ENCODE data around the gene TTPAL.

Gene TTPAL

DNA sequence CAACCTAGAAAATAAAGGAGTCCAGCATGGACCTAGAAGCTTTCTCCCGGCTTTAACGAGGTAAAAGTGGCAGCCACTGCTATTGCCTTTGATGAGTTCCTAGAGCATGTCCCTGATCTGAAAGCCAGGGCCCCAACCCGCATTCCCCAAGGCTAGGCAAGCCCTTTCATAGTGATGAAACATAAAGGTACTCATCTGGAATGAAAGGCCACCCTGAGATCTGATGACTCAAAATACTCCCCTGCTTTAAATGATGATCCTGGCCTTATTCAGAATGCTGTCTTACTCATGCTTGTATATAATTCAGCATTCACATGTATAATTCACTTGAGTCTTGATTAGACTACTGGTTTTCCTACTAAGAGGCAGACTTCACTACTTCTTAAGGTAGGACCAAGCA lies 21.3 kb downstream of the TTPAL start:
- Mint-ChIP-seq H3K4me1 (no peaks in the 10 kb centered on the region), H3K4me3 (no peak overlapping the region), H3K27ac (no peak overlapping the region), H3K36me3 (ENCODE audit: low read depth) (peaks cover 71% of the 10 kb centered on the region), H3K9me3 (no peaks in the 10 kb centered on the region), H3K27me3 (ENCODE audit: low read depth) (no peaks in the 10 kb centered on the region)
- TF ChIP-seq, protein P1, sequence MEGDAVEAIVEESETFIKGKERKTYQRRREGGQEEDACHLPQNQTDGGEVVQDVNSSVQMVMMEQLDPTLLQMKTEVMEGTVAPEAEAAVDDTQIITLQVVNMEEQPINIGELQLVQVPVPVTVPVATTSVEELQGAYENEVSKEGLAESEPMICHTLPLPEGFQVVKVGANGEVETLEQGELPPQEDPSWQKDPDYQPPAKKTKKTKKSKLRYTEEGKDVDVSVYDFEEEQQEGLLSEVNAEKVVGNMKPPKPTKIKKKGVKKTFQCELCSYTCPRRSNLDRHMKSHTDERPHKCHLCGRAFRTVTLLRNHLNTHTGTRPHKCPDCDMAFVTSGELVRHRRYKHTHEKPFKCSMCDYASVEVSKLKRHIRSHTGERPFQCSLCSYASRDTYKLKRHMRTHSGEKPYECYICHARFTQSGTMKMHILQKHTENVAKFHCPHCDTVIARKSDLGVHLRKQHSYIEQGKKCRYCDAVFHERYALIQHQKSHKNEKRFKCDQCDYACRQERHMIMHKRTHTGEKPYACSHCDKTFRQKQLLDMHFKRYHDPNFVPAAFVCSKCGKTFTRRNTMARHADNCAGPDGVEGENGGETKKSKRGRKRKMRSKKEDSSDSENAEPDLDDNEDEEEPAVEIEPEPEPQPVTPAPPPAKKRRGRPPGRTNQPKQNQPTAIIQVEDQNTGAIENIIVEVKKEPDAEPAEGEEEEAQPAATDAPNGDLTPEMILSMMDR (IDR thresholded peaks at IDR 0.05; ENCODE audit: unreplicated experiment in 3 of 3): no peak

DNA sequence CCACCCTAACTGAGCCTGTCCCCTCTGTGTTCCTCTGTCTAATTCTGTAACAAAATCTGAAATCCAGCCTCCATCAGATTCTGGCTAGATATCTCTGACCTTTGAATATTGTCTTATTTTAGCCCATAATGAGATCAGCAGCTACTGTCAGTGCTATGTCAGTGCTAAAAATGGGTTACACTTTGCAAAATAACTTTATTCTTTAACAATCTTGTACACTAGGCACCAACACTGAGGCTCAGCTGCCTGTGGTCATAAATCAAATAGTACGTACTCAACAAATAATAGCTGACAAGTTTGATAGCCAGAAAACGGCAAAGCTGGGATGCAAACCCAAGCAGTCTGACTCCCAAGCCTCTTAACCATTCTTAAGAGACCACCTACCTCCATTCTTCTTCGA lies 22.1 kb downstream of the TTPAL start:
- Mint-ChIP-seq H3K27me3 (ENCODE audit: low read depth) (no peaks in the 10 kb centered on the region), H3K36me3 (ENCODE audit: low read depth) (peaks cover 67% of the 10 kb centered on the region), H3K9me3 (no peaks in the 10 kb centered on the region), H3K27ac (no peak overlapping the region), H3K4me1 (no peaks in the 10 kb centered on the region), H3K4me3 (no peak overlapping the region)
- TF ChIP-seq, protein P1 (IDR thresholded peaks at IDR 0.05; ENCODE audit: unreplicated experiment in 3 of 3): no peak

DNA sequence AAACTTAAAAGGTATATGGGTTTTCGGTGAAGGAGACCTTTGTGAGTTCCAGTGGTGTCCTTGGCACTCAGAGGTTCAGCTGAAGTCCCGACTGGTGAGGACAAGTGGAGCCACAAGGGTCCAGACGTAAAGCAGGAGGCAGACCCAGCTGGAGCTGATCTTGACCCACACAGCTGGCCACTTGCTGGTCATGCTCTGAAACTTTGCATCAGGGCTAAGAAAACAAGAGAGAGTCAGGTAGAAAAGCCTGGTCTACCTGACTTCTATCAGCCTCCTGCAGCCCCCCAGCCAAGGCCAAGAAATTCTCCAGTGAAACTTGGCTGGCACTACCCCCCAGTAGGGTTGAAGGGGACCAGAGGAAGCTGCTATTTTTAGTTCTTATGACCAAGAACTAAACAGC lies 24.5 kb downstream of the TTPAL start:
- H3K36me3 Mint-ChIP-seq (ENCODE audit: low read depth): peaks cover 64% of the 10 kb centered on the region
- no peaks in the 10 kb centered on the region for H3K4me1 Mint-ChIP-seq
- H3K4me3 Mint-ChIP-seq: no peak overlapping the region
- TF ChIP-seq, protein P1 (IDR thresholded peaks at IDR 0.05; ENCODE audit: unreplicated experiment in 3 of 3): no peak
- H3K27ac Mint-ChIP-seq: no peak overlapping the region
- no peaks in the 10 kb centered on the region for H3K27me3 Mint-ChIP-seq (ENCODE audit: low read depth)
- no peaks in the 10 kb centered on the region for H3K9me3 Mint-ChIP-seq

DNA sequence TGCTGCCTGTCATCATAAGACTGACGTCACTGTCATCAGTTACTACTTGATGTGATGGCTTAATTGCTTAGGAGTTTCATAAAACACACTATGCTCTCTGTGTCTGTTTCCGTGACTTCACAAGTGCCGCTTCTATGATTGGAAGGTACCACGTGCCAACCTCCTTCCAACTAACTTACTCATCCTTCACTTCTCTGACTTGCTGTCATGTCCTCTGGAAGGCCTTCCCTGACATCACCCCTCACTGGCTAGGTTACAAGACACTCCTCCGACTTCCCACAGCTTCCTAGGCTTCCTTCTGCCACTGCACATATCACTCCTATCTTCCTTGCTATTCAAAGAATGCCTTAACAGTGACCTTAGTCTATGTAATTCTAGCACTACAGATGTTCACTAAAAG lies 25.8 kb downstream of the TTPAL start:
- Mint-ChIP-seq H3K27me3 (ENCODE audit: low read depth) (no peaks in the 10 kb centered on the region), H3K4me3 (no peak overlapping the region), H3K9me3 (no peaks in the 10 kb centered on the region), H3K36me3 (ENCODE audit: low read depth) (peaks cover 53% of the 10 kb centered on the region), H3K4me1 (no peaks in the 10 kb centered on the region), H3K27ac (no peak overlapping the region)
- TF ChIP-seq, protein P1 (IDR thresholded peaks at IDR 0.05; ENCODE audit: unreplicated experiment in 3 of 3): no peak

DNA sequence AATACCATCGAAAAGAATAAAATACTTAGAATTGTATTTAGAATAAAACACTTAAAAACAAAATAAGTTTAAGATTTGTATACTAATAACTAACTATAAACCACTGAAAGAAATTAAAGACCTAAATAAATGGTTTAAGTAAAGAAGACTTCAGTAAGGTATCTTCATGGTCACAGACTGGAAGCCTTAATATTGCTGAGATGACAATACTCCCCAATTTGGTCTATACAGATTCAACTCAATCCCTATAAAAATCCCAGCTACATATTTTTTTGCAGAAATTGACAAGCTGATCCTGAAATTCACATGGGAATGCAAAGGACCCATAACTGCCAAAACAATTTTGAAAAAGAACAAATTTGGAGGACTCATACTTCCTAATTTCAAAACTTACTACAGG lies 27.3 kb downstream of the TTPAL start:
- no peak overlapping the region for H3K27ac Mint-ChIP-seq
- no peaks in the 10 kb centered on the region for H3K27me3 Mint-ChIP-seq (ENCODE audit: low read depth)
- H3K9me3 Mint-ChIP-seq: no peaks in the 10 kb centered on the region
- H3K4me3 Mint-ChIP-seq: no peak overlapping the region
- H3K36me3 Mint-ChIP-seq (ENCODE audit: low read depth): peaks cover 51% of the 10 kb centered on the region
- TF ChIP-seq, protein P1 (IDR thresholded peaks at IDR 0.05; ENCODE audit: unreplicated experiment in 3 of 3): no peak
- H3K4me1 Mint-ChIP-seq: no peaks in the 10 kb centered on the region

DNA sequence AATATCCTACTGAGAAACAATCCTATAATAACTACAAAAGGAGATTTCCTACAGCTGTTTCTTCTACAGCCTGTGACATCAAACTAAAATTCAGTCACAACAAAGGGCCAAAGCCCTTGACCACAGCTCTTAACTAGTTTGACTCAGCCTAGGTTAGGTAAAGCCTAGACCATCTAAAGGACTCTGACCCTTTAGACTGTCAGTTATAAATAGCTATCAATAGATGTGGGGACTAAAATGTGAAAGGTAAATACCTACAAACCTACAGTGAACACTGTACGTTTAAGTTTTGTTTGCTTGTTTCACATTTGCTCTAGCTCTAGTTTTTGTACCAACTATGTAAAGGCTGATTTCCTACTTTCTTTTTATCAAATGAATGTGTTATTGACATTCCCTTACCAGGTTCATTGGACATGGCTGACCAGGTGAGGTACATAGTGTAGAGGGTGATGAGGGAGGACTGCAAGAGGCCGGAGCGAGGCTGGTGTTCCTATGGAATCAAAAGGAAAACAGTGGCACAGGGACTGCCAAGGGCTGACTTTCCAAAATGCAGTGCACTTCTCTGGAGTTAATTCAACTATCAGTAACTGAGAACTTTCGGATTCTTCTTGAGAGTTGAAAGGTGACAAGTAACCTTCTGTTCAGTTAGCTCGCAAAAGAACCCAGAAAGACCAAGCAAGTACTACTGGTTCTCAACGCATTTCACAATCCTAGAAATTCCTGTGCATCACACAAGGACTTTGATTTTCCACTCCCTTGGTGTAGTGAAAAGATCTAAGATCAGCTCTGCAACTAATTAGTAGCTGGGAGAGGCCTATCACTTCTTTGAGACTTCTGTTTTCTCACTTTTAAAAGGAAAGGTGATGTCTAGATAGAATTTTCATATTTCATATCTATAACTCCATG lies 29.0 kb downstream of the TTPAL start:
- H3K27me3 Mint-ChIP-seq (ENCODE audit: low read depth): no peaks in the 10 kb centered on the region
- TF ChIP-seq, protein P1 (IDR thresholded peaks at IDR 0.05; ENCODE audit: unreplicated experiment in 3 of 3): no peak
- no peak overlapping the region for H3K4me3 Mint-ChIP-seq
- H3K9me3 Mint-ChIP-seq: no peaks in the 10 kb centered on the region
- no peak overlapping the region for H3K27ac Mint-ChIP-seq
- peaks cover 50% of the 10 kb centered on the region for H3K36me3 Mint-ChIP-seq (ENCODE audit: low read depth)
- H3K4me1 Mint-ChIP-seq: no peaks in the 10 kb centered on the region

All from nephron (organoid).